SK-N-SH (cell line): ENCODE data around the gene HIF1A. TPM values are rescaled to one million over a fixed set of nuclear protein-coding genes. Genes with fewer than 3 reads are reported as not detected.
A peak's percentile ranks its signal among the peaks of the same experiment; 100 is the strongest.
"Not testable (repeated sequence)": the region's sequence is repeated elsewhere in the genome, so short reads cannot be mapped to it uniquely, and the experiment has no call there.

Experiments used
- CTCF ChIA-PET: fragments of 300-600, 350-600 bp; formaldehyde crosslinking; extraction: SDS; loops from one replicate; lab custom pipeline; 2021; lab: Yijun Ruan, JAX
- POLR2A ChIA-PET: fragments of 350-600 bp; sonication (Branson Sonifier 250); formaldehyde crosslinking; extraction: SDS; loops from one replicate; lab custom pipeline; 2020; ENCODE audit warnings: antibody characterized with exemption, inconsistent platforms; lab: Yijun Ruan, JAX
- DNase-seq: peaks from one replicate; pipeline ENCODE4 v3.0.0; 2012
- H2AFZ ChIP-seq: fragments of 200-600 bp; sonication (generic); 2 replicates; pipeline ENCODE4 v1.8.1; 2016; ENCODE audit warnings: antibody characterized with exemption, mild to moderate bottlenecking, low read depth
- H3F3A ChIP-seq: fragments of 200-600 bp; sonication (generic); replicated peaks from 2 replicates; pipeline ENCODE3; 2016; ENCODE audit warnings: antibody characterized with exemption, mild to moderate bottlenecking; ENCODE audit not compliant: insufficient read depth
- H3K27ac ChIP-seq, 2 experiments: fragments of 200-500 bp in 1 of 2; fragments of 200-600 bp in 1 of 2; sonication (Bioruptor generic) in 1 of 2; sonication (generic), shearing (Covaris generic) in 1 of 2; 2 replicates each; pipeline versions ENCODE4 v1.5.1 to v1.6.1; 2014 to 2016; ENCODE audit warnings: low read depth in 2 of 2, inconsistent platforms in 1 of 2, low read length in 1 of 2, mild to moderate bottlenecking in 1 of 2, mixed read lengths in 1 of 2
- H3K27me3 ChIP-seq: fragments of 200-600 bp; sonication (generic), shearing (Covaris generic); 2 replicates; pipeline ENCODE4 v1.6.1; 2016; ENCODE audit warnings: mixed run types; ENCODE audit not compliant: insufficient read depth
- H3K36me3 ChIP-seq, 2 experiments: fragments of 200-500 bp in 1 of 2; fragments of 200-600 bp in 1 of 2; sonication (Bioruptor generic) in 1 of 2; sonication (generic) in 1 of 2; replicated peaks in 1 of 2; 2 replicates each; pipeline versions ENCODE3 to v1.5.1; 2014 to 2016; ENCODE audit warnings: low read length in 1 of 2, mild to moderate bottlenecking in 1 of 2; ENCODE audit not compliant: insufficient read depth in 2 of 2, control insufficient read depth in 1 of 2
- H3K4me1 ChIP-seq, 2 experiments: fragments of 200-500 bp in 1 of 2; fragments of 200-600 bp in 1 of 2; sonication (Bioruptor generic) in 1 of 2; sonication (generic), shearing (Covaris generic) in 1 of 2; 2 replicates each; pipeline versions ENCODE4 v1.5.1 to v1.6.1; 2014 to 2016; ENCODE audit warnings: low read depth in 1 of 2, low read length in 1 of 2, mixed run types in 1 of 2; ENCODE audit not compliant: insufficient read depth in 2 of 2, control insufficient read depth in 1 of 2
- H3K4me2 ChIP-seq: fragments of 200-600 bp; sonication (generic), shearing (Covaris generic); 2 replicates; pipeline ENCODE4 v1.6.1; 2017; ENCODE audit warnings: mixed run types
- H3K4me3 ChIP-seq, 2 experiments: fragments of 200-500 bp in 1 of 2; fragments of 200-600 bp in 1 of 2; sonication (Bioruptor generic) in 1 of 2; sonication (generic), shearing (Covaris generic) in 1 of 2; 2 replicates each; pipeline versions ENCODE4 v1.5.1 to v1.8.1; 2014 to 2016; ENCODE audit warnings: low read depth in 2 of 2, inconsistent platforms in 1 of 2, low read length in 1 of 2, mild to moderate bottlenecking in 1 of 2, mixed read lengths in 1 of 2, moderate library complexity in 1 of 2
- H3K79me2 ChIP-seq: fragments of 200-600 bp; sonication (generic); 2 replicates; pipeline ENCODE4 v1.8.1; 2017; ENCODE audit warnings: mild to moderate bottlenecking; ENCODE audit not compliant: insufficient read depth
- H3K9ac ChIP-seq: fragments of 200-600 bp; sonication (generic); 2 replicates; pipeline ENCODE4 v1.6.1; 2017; ENCODE audit warnings: mixed run types
- H3K9me2 ChIP-seq: fragments of 200-600 bp; sonication (generic); 2 replicates; pipeline ENCODE4 v1.6.1; 2017; ENCODE audit warnings: mixed run types
- H3K9me3 ChIP-seq: fragments of 200-600 bp; sonication (generic); 2 replicates; pipeline ENCODE4 v1.6.1; 2017; ENCODE audit warnings: mixed run types, mild to moderate bottlenecking, moderate library complexity
- H4K20me1 ChIP-seq: fragments of 200-600 bp; sonication (generic); 2 replicates; pipeline ENCODE4 v1.6.1; 2017; ENCODE audit warnings: mild to moderate bottlenecking, mixed run types; ENCODE audit not compliant: insufficient read depth
- CHD2 ChIP-seq: fragments of 150-350 bp; IDR thresholded peaks from 2 replicates; pipeline ENCODE4 v1.6.1; 2018; ENCODE audit warnings: low read length; ENCODE audit not compliant: partially characterized antibody
- FOXJ3 ChIP-seq: sonication (generic); formaldehyde crosslinking; IDR thresholded peaks from 2 replicates; pipeline ENCODE4 v1.5.1; 2020; ENCODE audit warnings: mild to moderate bottlenecking, missing genetic modification reagents
- GABPA ChIP-seq: IDR thresholded peaks from 2 replicates; pipeline ENCODE4 v1.4.0; 2012; ENCODE audit warnings: low read depth, mild to moderate bottlenecking
- MXI1 ChIP-seq: IDR thresholded peaks from 2 replicates; pipeline ENCODE4 v1.6.1; 2012; ENCODE audit warnings: mild to moderate bottlenecking, low read depth, low read length, improper control_type of control experiment
- NFIC ChIP-seq: IDR thresholded peaks from 2 replicates; pipeline ENCODE4 v1.4.0; 2012; ENCODE audit warnings: borderline replicate concordance
- SIN3A ChIP-seq: IDR thresholded peaks from 2 replicates; pipeline ENCODE4 v1.6.1; 2012; ENCODE audit warnings: low read depth, mild to moderate bottlenecking, low read length, moderate library complexity, borderline replicate concordance
- SMC3 ChIP-seq: IDR thresholded peaks from 2 replicates; pipeline ENCODE4 v1.6.1; 2012; ENCODE audit warnings: low read depth, low read length, improper control_type of control experiment
- YY1 ChIP-seq: IDR thresholded peaks from 2 replicates; pipeline ENCODE4 v1.4.0; 2012; ENCODE audit warnings: low read depth, mild to moderate bottlenecking
- WGBS: methylation state at CpG from one replicate; pipeline ENCODE4 v1.1.6; 2017; ENCODE audit warnings: low lambda C conversion rate; 5-methylcytosine and 5-hydroxymethylcytosine counted together
- polyA plus RNA-seq, 3 experiments: library from polyadenylated mRNA; depleted of rRNA; stranded (reverse); fragments of >200 nt; gene quantifications; 2 replicates each; pipeline ENCODE4 v1.2.3, GENCODE V29; 2012
- TF ChIP-seq, protein P1 (sequence below): IDR thresholded peaks from 2 replicates; pipeline ENCODE4; 2012
- TF ChIP-seq, protein P2 (sequence below): fragments of 150-350 bp; IDR thresholded peaks from 2 replicates; pipeline ENCODE4 v1.6.1; 2016; ENCODE audit warnings: mild to moderate bottlenecking, low read depth, low read length

The HIF1A gene
- polyA plus RNA-seq, 1 of the 3 experiments (the other 2 are of a cell fraction): 20.8 TPM

DNA sequence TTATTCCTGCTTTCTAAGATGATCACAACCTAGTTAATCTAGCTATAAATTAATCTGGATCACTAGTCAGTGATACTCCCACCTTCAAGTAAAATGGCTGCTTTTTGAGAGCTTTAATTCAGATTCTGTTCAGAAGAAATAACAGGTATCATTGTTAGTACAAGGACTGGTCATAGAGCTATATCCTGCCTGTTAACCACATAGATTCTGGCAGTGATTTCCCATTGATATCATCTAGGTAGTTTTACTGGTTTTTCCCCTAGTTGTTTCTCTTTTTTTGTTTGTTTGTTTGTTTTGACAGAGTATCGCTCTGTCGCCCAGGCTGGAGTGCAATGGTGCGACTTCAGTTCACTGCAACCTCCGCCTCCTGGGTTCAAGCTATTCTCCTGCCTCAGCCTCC lies 39.0 kb upstream of the HIF1A start:
- Histone ChIP-seq H3K4me3 (no peak overlapping the region), H4K20me1 (no peaks in the 10 kb centered on the region), H3K27me3 (no peaks in the 10 kb centered on the region), H3K9me3 (no peaks in the 10 kb centered on the region), H3K9ac (no peak overlapping the region), H3K4me2 (no peak overlapping the region), H2AFZ (no peak overlapping the region), H3K79me2 (no peaks in the 10 kb centered on the region), H3K9me2 (no peaks in the 10 kb centered on the region), H3K4me1 (peaks cover 3 to 8% of the 10 kb centered on the region in 2 experiments; a peak in 1 of 4 replicates), H3K27ac (no peak overlapping the region), H3F3A (peaks cover 6% of the 10 kb centered on the region), H3K36me3 (no peaks in the 10 kb centered on the region)
- 95% methylated on average over 4 of the region's 4 CpGs for WGBS
- ChIA-PET CTCF (no interaction called here), POLR2A (interaction anchor here (0.9 to 1.0 kb wide), 2 partner anchors 22 to 38 kb away, joined by 3 to 4 read pairs; partner anchors contain the start of gene HIF1A)
- DNase-seq: no peak
- TF ChIP-seq GABPA: no peak
- no peak for TF ChIP-seq YY1

DNA sequence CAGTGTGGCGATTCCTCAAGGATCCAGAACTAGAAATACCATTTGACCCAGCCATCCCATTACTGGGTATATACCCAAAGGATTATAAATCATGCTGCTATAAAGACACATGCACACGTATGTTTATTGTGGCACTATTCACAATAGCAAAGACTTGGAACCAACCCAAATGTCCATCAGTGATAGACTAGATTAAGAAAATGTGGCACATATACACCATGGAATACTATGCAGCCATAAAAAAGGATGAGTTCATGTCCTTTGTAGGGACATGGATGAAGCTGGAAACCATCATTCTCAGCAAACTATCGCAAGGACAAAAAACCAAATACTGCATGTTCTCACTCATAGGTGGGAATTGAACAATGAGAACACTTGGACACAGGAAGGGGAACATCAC lies 37.2 kb upstream of the HIF1A start:
- DNase-seq, H3K9ac ChIP-seq, H3K27ac ChIP-seq, H3K4me2 ChIP-seq, CTCF ChIA-PET, H3K36me3 ChIP-seq, H2AFZ ChIP-seq, H3K79me2 ChIP-seq, H3K9me3 ChIP-seq, H4K20me1 ChIP-seq, H3K27me3 ChIP-seq, POLR2A ChIA-PET, H3K9me2 ChIP-seq, H3K4me3 ChIP-seq: not testable (repeated sequence)
- Histone ChIP-seq H3K4me1 (peaks cover 8 to 20% of the 10 kb centered on the region in 2 experiments; a peak in 1 of 4 replicates), H3F3A (peaks cover 17% of the 10 kb centered on the region)
- WGBS: 55% methylated on average over 2 of the region's 3 CpGs

DNA sequence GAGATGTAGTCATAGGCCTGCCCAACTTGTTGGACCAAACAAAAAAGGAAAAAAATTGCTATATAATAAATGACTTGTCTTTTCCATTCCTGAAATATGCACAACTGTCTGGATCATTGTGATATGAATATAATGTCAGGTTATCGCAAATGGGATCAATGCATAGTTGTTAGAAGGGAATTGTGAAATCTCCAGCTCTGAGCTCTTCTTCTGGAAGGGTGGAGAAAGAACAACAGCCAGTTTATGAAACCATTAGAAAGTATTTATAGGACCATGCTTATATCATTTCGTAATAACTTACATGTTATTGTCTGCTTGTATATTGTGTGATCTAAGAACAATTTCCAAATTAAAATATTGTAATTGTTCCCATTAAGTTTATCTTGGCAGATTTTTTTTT lies 35.7 kb upstream of the HIF1A start:
- no peak for TF ChIP-seq SMC3
- TF ChIP-seq, all 33 proteins: peak for 0
- Histone ChIP-seq H3K36me3 (no peaks in the 10 kb centered on the region), H3K27me3 (no peaks in the 10 kb centered on the region), H3K79me2 (no peaks in the 10 kb centered on the region), H3K4me1 (peaks cover 5 to 12% of the 10 kb centered on the region in 2 experiments; a peak in 1 of 4 replicates), H3K4me3 (no peak overlapping the region), H2AFZ (no peak overlapping the region), H3F3A (peaks cover 14% of the 10 kb centered on the region), H3K9ac (no peak overlapping the region), H3K27ac (no peak overlapping the region), H3K9me3 (no peaks in the 10 kb centered on the region), H4K20me1 (no peaks in the 10 kb centered on the region), H3K9me2 (no peaks in the 10 kb centered on the region), H3K4me2 (no peak overlapping the region)
- POLR2A ChIA-PET: no interaction called here
- DNase-seq: no peak
- CTCF ChIA-PET: interaction anchor here (1.2 kb wide), 1 partner anchor 11 kb away, joined by 3 read pairs; no protein-coding TSS in a partner anchor
- 94% methylated on average over 2 of the region's 2 CpGs for WGBS

DNA sequence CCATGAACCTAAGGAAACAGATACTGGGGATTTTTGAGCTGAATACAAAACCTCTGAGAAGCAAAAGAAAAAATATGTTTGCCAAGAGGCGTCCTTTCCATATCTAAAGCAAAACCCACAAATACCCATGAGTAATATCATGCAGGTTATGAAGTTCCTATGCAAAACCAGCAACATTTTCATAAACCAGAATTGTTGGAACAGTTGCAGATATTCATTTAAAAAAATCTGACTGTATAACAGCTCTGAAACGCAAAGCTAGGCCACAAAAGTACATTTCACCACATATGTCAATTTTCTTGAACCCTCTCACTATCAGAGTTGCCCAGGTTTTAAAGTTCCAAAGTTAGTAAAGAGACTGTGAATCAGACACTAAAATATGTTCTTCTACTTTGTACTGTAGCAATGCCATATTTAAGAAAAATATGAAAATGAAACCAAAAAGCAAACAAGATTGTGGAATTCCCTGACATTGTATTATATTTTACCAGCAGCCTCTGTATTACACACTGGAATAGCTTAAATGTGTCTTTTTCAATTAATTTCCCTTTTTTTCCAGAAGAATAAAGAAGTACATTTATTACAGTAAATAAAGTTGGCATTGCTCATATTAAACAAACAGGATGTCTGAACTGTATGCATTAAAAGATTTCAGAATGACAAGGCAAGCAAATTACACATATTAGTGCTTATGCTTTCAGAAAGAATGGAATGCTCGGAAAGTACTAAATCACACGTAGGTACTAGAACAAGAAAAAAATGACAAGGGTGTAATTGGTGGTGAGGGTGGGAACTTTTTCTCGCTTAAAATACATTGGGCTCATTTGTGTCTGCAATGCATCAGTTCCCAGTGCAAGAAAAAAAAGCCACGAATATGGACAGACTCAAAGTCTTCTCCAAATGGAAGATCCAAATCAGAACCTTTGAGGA lies 33.6 kb upstream of the HIF1A start:
- DNase-seq: no peak
- Histone ChIP-seq H4K20me1 (no peaks in the 10 kb centered on the region), H3K27me3 (no peaks in the 10 kb centered on the region), H3K4me3 (no peak overlapping the region; a peak in 1 of 4 replicates), H3K79me2 (no peaks in the 10 kb centered on the region), H3K9me2 (no peaks in the 10 kb centered on the region), H3K9ac (peak overlapping the region; percentile 6; the same call in 1 of the 2 replicates), H3K4me1 (peaks cover 5 to 12% of the 10 kb centered on the region in 2 experiments; a peak in 1 of 4 replicates), H3K4me2 (peak overlapping the region; percentile 38), H3K36me3 (no peaks in the 10 kb centered on the region), H3K27ac (peak overlapping the region in 1 of 2 experiments; percentile 58; a peak in 3 of 4 replicates), H3F3A (peaks cover 14% of the 10 kb centered on the region), H2AFZ (peak overlapping the region; percentile 61), H3K9me3 (no peaks in the 10 kb centered on the region)
- CTCF ChIA-PET: no interaction called here
- 85% methylated on average over 6 of the region's 6 CpGs for WGBS
- POLR2A ChIA-PET: no interaction called here
- TF ChIP-seq YY1: no peak
- TF ChIP-seq CHD2: no peak
- TF ChIP-seq, protein P1, sequence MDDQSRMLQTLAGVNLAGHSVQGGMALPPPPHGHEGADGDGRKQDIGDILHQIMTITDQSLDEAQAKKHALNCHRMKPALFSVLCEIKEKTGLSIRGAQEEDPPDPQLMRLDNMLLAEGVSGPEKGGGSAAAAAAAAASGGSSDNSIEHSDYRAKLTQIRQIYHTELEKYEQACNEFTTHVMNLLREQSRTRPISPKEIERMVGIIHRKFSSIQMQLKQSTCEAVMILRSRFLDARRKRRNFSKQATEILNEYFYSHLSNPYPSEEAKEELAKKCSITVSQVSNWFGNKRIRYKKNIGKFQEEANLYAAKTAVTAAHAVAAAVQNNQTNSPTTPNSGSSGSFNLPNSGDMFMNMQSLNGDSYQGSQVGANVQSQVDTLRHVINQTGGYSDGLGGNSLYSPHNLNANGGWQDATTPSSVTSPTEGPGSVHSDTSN: no peak
- TF ChIP-seq, protein P2, sequence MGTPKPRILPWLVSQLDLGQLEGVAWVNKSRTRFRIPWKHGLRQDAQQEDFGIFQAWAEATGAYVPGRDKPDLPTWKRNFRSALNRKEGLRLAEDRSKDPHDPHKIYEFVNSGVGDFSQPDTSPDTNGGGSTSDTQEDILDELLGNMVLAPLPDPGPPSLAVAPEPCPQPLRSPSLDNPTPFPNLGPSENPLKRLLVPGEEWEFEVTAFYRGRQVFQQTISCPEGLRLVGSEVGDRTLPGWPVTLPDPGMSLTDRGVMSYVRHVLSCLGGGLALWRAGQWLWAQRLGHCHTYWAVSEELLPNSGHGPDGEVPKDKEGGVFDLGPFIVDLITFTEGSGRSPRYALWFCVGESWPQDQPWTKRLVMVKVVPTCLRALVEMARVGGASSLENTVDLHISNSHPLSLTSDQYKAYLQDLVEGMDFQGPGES: no peak
- no peak for TF ChIP-seq MXI1
- no peak for TF ChIP-seq FOXJ3 (CRISPR knock-in tag)
- no peak for TF ChIP-seq NFIC
- TF ChIP-seq SIN3A: no peak
